Fibroblast of villous mesenchyme (primary cell): ENCODE measurements around the gene AIFM1. TPM values are rescaled to one million over a fixed set of nuclear protein-coding genes. Genes with fewer than 3 reads are reported as not detected.

Experiments
- DNase-seq: peaks from one replicate; pipeline ENCODE4 v3.0.0-alpha.2; 2010; ENCODE audit warnings: low read depth
- H3K4me3 ChIP-seq: 2 replicates; pipeline ENCODE4 v1.5.1; 2011; ENCODE audit warnings: low read depth, mild to moderate bottlenecking, low read length
- CTCF ChIP-seq: IDR thresholded peaks from 2 replicates; pipeline ENCODE4 v1.5.1; 2012; ENCODE audit warnings: low read depth, mild to moderate bottlenecking, low read length; ENCODE audit not compliant: insufficient read depth
- total RNA-seq: library from RNA; depleted of rRNA; stranded (reverse); fragments of >200 nt; gene quantifications from 2 replicates; pipeline ENCODE4 v1.2.3, GENCODE V29; 2012

AIFM1 gene
- 13.5 and 16.0 TPM in 2 replicates for total RNA-seq

GRCh38 chrX:130165703-130166502 is at the start of gene AIFM1:
TSS of gene AIFM1 (minus strand) at chrX:130165841. CDS start at chrX:130165656, 185 bp downstream.
- TF ChIP-seq CTCF = no peak
- peak within 1 kb of the TSS; percentile 75 for H3K4me3 ChIP-seq
- peak; percentile 95 for DNase-seq

DNA sequence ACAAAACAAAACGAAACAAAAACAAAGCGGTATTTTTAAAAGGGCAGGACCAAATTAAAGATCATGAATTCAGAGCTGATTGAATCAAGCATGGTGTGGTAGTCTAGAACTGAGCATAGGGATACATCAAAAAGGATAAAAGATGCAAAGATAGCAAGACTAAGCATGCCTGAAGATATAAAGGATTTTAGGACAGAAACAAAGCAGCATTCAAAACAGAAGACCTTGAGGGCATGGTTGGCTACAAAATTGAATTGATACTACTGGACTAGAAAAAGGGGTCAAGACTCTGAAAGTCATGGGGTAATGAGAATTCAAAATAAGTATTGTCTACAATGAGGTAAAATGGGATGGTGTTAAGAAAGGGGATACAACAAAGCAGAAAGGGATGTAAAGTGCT is 47.7 kb upstream of the AIFM1 start:
- H3K4me3 ChIP-seq = no peak overlapping the region
- no peak for TF ChIP-seq CTCF
- no peak for DNase-seq

DNA sequence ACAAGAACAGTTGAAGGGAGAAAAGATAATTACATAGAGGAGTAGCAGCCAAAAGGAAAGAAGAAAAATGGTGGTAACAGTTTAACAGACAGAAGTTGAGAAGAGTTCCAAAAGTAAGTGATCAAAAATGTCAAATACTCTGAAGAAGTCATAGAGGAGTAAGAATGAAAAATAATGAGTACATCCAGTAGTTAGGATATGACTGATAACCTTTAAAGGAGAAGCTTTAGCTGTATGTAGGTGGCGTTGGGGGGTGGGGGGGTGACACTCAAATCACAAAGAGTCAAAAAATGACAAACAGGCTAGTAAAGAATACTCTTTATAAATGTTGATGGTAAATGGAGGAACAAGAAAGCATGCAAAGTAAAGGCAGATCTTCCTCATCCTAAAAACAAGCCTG is 46.7 kb upstream of the AIFM1 start:
- no peak for DNase-seq
- no peak overlapping the region for H3K4me3 ChIP-seq
- TF ChIP-seq CTCF = no peak

DNA sequence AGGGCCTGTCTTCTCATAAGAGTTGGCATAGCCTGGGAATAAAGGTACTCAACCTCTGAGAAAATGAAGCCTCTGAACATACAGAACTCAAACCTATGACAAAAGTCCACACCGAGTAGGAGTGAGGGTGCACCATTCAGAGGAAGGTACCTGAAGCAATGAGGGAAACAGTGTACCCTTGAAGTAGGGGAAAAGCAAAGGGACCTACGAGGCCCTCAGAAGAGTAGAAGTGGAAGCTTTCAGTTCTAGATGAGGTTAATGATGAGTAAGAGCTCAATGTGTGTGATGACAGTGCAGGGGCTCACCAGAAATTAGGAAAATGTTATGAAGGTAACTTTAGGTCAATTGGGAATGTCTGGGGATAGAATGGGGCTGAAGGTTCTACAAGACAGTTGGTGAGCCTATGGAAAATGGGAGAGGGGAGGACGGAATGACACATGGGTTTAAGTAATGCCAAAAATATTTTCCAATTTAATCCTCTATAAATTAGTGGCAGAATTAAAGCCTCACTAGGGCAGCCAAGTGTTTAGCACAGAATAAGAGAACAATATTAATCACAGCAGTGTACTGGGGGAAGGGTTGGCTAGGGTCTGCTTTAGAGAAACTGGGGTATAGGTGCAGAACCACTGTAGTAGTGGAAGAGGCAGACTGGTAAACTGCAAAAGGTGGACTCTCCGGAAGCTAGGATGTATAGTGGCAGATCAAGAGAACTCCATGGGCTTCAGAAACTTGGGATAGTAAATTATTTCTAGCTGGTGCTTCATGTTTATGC is 46.0 kb upstream of the AIFM1 start:
- DNase-seq = no peak

GRCh38 chrX:130204647-130205046 is 39.0 kb upstream of the AIFM1 start:
- no peak for TF ChIP-seq CTCF
- DNase-seq = no peak
- H3K4me3 ChIP-seq = no peak overlapping the region

More for the DNA sequence above, 46.0 kb upstream of the AIFM1 start:
- TF ChIP-seq CTCF = no peak
- no peak overlapping the region for H3K4me3 ChIP-seq

DNA sequence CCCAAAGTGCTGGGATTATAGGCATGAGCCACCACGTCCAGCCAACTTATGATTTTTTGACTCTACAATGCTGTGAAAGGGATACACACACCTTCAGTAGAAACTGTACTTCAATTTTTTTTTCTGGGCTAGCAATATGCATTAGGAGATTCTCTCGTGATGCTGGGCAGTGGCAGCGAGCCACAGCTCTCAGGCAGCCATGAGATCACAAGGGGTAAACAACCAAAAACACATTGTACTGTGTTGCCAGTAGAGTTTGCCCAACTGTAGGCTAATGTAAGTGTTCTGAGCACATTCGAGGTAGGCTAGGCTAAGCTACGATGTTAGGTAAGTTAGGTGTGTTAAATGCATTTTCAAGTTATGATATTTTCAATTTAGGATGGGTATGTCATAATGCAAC is 31.8 kb upstream of the AIFM1 start:
- TF ChIP-seq CTCF = no peak
- H3K4me3 ChIP-seq = no peak overlapping the region
- DNase-seq = no peak
